Embryonic facial prominence (tissue), 1 donor: Measurements from ENCODE around the gene HTT.

Experiments used
- DNase-seq: peaks from one replicate; pipeline ENCODE4 v3.0.0-alpha.2; 2016; ENCODE audit errors: extremely low spot score

Gene HTT

DNA sequence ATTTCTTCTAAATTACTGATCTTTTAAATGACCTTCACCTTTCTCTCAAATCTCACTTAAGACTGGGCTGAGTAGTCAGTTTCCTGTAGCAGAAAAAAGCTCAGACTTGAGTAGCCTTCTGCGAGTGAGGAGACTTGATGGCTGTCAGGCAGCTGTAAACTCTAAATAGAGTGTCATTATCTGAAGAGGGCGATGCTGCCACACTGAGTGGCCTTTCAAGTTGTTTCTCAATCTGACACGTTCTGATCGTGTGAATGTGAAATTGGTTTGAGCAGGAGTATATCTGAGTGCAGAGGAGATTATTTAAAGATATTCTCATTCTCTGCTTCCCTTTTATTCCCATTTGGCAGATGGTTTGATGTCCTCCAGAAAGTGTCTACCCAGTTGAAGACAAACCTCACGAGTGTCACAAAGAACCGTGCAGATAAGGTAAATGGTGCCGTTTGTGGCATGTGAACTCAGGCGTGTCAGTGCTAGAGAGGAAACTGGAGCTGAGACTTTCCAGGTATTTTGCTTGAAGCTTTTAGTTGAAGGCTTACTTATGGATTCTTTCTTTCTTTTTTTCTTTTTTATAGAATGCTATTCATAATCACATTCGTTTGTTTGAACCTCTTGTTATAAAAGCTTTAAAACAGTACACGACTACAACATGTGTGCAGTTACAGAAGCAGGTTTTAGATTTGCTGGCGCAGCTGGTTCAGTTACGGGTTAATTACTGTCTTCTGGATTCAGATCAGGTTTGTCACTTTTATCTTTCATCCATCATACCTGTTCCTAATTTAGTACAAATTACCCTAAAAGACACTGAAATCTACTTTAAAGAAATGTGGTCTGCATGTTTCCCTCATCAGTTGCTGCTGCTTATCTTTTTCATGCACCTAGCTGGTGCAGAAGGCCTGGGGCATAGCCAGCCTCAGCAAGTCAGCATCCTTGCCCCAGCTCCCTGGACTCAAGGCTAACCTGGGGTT, 100.2 kb downstream of the HTT start:
- no peak for DNase-seq

DNA sequence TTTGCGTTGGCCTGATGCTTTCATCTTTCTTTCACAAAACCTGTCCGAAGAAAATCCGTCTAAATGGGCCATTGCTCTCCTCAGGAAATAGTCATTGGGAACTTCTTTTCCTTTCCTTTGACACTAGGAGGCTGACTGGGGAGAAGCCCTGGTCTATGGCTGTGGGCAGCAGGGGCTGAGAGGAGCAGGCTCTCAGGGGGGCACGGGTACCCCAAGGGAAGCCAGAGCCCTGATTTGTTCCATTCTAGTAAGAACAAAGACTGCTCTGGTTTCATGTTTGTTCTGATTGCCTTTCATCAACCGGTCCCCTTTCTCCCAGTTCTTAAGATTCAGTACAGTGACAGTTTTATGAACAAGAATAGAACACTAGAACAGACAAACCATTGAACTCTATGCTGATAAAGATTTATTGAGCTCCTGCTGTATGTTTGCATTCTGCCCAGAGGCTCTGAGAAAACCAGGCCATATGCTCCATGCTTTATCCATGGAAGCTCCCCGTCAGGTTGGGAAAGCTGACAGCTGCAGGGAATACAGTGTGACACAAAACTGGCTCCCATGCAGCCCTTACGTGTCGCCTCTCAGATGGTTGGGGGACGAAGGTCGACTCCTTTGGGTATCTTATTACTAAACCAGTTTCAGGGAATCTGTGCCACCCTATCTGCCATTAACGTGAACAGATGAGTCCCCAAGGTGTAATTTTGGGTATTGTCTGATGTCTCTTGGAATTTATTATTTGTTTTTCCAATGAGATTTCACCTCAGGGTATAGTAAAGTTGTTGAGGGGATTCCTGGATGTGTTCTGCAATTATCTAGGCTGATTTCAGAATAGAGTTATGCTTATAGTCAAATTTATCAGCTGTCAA, 102.1 kb downstream of the HTT start:
- no peak for DNase-seq

DNA sequence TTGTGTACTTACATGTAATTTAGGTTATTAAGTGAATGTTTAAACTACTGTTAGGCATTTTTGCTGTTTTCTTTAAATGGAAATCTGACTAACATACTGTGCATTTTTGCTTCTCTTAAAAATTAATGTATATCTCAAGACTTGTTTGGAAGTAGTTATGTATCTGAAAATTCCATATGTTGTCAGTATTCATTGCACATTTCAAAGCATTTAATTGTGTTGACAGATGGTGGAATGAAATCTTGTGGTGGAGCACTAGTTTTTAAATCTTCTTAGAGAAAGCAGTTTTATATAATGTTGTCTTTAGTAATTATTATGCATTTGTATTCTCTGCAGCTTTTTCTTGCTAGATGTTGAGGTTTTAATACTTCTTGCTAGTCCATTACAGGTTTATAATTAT, 102.9 kb downstream of the HTT start:
- no peak for DNase-seq

DNA sequence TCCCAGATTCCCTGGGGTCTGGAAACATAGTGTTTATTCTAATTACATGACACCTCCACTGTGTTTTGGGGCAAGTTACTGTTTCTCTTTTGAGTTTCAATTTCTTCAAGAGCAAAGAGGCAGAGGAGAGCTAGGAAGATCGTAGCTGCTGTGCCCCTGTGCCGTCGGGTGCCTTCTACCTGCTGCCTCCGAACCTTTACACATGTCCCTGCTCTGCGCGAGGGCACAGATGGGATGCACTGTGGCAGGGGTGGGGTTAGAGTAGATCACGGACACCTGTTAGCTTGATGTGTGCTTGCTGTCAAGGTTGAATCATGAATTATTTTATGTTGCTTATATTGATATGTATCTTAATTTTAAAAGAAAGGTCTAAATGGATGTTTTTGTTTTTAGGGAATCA, 103.4 kb downstream of the HTT start:
- no peak for DNase-seq

DNA sequence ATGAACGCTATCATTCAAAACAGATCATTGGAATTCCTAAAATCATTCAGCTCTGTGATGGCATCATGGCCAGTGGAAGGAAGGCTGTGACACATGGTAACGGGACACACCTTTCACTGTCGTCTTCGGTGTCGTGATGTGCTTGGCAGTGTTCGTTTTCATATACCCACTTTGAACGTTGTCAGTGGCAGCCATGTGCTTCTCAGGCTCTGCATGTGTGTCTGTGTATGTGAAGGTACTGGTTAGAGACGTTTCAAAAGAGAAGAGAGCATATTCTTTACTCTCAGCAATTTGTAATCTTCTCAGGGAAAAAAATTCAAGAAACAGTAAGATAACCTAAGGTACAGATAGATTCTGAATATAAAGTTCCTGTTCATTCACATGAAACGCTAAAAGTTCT, 103.9 kb downstream of the HTT start:
- no peak for DNase-seq

DNA sequence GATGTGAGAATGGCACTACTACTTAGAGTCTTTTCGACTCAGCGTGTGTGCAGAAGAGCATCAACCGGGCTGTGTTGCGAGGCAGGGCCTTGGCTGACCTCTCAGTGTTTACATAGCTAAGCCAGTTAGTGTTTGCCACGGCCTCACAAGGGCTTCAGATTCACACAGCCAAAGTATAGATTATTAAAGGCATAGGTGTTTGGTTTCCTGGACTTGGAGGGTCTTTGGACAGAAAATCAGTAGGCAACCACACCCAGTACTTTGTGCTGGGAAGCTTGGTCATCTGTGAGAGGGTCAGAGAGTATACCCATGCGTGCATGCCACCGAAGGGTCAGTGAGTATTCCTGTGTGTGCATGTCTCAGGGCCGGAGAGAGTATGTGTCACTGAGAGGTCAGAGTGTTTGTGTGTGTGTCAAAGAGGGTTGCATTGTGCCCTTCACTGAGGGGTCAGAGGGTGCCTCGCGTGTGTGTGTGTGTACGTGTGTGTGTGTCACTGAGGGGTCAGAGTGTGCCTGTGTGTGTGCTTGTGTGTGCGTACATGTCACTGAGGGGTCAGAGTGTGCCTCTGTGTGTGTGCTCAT, 104.7 kb downstream of the HTT start:
- DNase-seq: no peak

DNA sequence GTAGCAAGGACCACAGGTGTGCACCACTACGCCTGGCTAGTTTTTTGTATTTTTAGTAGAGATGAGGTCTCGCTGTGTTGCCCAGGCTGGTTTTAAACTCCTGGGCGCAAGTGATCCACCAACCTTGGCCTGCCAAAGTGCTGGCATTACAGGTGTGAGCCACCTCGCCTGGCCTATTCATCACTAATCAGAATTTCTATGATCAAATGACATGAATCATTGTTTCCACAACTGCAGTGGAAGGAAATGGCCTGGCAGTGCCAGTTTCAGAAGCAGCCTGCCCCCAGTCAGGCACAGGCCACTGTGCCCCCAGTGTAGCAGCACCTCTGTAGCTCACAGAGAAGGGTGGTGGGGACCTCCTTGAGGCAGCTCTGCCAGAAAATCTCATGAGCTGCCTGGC, 108.5 kb downstream of the HTT start:
- no peak for DNase-seq

DNA sequence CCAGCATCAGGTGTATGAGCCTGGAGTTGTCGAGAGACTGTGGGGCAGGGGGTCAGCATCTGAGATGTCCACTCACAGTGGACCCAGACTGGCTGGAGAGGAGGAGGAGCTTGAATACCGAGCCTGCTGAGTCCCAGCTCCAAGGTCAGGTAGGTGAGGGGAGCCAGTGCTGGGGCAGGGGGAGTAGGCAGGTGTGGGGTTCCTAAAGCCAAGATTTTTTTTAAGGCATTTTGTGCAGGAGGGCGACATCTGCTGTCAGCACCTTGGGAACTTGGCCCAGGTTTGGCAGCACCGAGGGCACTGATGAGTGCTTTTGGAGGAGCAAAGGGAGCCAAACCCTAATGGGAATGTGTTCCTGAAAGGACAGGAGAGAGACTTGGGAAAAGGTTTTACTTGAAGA, 110.2 kb downstream of the HTT start:
- no peak for DNase-seq

DNA sequence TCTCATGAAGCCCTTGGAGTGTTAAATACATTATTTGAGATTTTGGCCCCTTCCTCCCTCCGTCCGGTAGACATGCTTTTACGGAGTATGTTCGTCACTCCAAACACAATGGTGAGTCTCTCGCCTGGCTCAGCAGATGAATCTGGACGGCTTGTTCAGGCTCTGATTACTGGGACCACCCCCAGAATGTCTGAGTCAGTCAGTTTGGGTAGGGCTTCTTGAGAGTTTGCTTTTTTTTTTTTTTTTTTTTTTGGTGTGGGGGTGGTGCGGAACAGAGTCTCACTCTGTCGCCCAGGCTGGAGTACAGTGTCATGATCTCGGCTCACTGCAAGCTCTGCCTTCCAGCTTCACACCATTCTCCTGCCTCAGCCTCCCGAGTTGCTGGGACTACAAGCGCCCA, 112.1 kb downstream of the HTT start:
- DNase-seq: no peak

DNA sequence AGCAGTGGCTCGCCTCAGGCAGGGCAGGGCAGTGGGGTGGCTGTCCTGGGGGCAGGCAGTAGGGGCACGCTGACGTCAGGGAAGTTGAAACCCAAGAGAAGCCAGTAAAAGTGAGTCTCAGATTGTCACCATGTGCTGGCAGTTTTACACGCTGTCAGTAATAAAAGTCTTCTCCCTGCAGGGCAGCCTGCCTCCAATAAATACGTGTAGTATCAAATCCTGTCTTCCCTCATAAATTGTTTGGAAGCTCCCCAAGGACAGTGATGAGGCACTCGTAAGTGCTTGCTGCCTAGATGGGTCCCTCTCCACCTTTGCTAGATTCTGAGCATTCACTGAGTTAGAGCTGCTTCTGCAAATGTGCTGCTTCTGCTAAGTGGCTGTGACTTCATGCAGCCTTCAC, 113.6 kb downstream of the HTT start:
- DNase-seq: no peak

DNA sequence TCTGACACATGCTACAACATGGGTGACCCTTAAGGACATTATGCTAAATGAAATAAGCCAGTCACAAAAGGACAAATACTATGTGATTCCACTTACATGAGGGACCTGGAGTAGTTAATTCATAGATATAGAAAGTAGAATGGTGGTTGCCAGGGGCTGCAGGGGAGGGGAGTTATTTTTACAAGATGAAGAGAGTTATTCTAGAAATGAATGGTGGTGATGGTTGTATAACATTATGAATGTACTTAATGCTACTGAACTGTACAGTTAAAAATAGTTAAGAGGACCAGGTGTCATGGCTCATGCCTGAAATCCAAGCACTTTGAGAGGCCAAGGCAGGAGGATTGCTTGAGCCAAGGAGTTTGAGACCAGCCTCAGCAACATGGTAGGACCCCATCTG, 115.0 kb downstream of the HTT start:
- DNase-seq: no peak

DNA sequence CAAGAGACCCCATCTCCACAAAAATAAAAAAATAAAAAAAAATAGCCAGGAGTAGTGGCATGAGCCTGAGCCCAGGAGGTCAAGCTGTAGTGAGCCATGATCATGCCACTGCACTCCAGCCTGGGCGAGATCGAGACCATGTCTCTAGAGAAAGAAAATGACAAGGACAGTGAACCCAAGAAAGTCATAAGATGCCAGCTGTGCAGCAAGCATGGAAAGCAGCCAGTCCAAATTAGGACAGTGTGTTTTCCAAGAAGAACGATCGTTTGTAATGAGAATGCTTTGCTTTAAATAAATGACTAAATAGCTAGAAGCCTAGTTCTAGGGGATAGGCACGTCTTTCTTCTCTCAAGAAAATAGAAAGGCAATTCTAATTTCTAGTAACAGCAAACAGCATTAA, 116.1 kb downstream of the HTT start:
- DNase-seq: no peak

DNA sequence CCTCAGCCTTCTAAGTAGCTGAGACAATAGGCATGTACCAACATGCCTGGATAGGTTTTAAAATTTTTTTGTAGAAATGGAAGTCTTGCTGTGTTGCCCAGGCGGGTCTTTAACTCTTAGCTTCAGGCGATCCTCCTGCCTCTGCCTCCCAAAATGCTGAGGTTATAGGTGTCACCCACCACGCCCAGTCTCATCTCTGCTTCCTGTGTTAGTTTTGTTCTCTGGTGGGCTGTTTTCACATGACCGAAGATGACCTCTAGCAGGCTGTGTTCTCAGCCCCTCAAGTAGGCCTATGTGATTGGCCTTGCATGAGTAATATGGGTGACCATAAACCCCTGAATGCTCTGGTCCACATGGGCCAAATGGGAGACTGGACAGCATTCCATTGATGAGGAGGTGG, 117.7 kb downstream of the HTT start:
- no peak for DNase-seq

DNA sequence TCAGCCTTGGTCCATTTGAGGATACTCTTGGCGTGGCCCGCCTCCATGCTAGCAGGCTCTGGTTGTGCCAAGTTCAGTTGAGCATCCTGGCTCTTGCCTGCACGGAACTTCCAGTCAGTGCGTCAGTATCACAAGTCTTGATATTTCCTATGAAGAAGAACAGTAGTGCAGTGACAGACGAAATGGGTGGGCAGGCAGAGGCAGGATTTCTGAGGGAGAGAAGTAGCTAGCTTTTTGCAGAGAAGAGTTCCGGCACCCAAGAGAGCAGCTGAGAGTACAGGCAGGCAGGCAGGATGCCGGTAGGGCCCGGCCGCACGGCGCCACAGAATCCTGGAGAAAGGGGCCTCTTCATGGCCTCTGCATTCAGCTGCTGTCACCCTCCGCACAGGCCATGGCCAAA, 118.3 kb downstream of the HTT start:
- DNase-seq: no peak

DNA sequence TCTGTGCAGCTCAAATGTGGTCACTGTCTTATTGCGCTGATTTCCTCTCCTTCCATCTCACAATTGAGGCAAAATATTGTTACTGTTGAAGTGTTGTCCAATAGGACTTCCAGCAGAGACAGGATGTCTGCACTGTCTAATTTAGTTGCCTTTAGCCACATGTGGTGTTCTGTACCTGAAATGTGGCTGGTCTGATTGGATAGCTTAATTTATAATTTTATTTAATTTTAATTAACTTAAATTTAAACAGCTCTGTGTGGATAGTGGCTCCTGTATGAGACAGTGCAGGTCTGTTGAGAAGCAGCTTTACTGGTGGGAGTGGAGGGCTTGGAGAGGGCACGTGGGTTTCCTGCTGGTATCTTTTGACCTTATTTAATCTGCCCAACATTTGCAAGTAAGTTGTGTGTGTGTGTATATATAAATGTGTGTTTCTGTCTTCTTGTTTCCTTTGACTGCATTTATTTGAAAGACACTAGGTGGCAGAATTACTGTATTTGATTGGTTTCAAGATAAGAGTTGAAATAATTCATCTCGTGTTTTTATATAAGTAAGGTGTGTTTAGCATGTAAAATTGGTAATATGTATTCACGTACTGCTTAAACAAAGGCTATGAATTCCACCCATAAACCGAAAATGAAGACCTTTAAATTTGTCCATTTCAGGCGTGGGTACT, 119.2 kb downstream of the HTT start:
- DNase-seq: no peak

DNA sequence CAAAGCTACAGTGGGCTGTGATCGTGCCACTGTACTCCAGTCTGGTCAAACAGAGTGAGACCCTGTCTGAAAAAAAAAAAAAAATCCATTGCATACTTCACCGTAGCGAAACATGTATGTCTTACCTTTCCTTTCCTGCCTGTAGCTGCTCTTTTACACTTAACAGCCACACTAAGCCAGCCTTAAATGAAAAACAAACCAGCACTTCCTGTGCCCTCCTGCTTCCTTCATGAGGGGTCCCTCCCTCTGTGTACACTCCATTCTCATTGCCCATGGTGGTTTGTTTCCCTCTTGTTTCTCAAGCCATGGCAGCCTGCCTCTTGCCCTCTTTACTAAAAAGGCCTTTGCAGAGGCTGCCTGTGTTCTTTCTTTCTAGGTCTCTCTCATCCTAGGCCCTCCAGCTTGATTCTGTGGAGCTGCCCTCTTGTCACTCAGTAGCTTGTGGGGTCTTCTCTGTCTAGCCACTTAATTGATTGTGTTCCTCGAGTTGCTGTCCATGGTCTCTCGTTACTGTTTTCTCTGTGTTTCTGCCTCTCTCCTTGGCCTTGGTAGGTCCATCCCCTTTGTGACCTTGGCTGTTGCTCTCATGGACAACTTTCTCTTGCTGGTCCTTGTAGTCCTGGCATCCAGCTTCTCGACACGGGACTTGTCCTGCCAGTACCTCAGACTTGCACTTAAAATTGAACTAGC, 122.3 kb downstream of the HTT start:
- no peak for DNase-seq

DNA sequence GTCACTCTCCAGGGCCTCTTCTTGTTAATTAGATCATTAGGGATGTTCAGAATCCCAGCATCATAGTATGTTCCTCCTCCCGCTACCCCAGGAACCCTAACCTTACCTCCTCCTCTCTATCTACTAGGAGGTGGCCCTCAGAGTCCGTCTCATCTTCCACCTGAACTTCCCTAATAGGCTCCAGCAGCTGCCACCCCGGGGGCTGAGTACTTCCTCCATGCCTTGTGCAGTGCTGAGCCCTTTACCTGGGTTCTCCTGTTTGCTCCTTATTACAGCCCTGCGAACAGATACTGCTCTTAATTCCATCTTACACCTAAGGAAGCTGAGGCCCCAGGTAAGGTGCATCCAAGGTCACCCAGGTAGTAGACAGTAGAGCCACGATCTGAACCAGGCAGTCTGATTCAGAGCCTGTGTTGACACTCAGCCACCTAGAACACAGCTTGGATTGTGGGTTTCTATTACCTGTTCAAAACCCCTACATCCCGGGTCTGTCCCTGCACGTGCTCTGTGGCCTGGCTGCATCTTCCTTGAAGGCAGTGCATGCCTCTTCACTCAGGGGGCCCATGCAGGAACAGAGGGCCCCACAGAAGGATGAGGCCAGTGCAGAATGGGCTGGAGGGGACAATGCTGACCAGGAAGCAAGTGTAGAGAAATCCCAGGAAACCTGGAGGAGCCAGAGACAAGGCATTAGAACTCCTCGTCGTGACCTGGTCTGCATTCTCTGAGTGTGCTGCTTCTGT, 123.1 kb downstream of the HTT start:
- no peak for DNase-seq

DNA sequence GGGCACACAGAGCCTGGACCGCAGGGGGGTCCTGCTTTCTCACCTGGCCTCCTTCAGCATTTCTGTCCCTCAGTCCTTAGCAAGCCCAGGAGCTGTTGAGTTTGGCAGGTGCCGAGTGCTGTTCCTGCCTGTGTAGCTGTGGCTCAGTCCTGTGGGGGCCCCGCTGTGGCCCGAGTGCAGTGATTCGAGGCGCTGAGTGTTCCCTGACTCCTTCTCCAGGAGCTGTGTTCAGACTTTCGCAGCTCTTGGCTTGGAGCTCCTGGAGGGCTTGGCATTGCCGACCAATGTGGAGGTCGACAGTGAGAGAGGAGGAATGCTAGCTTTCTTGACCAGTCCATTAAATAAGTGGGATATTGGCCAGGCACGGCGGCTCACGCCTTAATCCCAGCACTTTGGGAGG, 124.4 kb downstream of the HTT start:
- no peak for DNase-seq

DNA sequence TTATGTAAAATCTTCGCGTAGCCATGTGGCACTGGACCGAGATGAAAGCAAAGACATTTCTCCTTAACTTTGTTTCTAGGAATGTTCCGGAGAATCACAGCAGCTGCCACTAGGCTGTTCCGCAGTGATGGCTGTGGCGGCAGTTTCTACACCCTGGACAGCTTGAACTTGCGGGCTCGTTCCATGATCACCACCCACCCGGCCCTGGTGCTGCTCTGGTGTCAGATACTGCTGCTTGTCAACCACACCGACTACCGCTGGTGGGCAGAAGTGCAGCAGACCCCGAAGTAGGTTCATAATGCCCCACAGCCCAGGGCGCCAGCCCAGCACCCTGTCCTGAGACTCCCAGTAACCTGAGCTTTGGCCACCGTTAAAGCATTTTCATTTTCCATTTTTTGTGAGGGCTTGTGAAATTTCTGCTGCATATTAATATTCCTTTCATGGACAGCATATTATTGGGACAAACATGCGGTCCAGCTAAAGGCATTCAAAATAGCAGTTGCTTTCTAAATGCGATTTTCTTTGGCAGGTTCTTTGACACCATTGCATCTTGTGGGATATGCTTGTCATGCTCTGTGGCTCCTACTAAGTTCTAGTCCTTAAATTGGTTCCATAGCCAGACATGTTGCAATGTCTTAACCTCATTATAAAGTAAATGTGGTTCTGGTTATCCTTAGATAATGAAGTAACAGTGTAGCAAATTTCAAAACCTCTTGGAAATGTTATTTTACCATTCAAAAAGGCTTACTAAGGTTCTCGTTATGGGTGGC, 125.4 kb downstream of the HTT start:
- DNase-seq: no peak
